Measurements from ENCODE around the gene RAB7A. TPM values are rescaled to one million over a fixed set of nuclear protein-coding genes. Genes with fewer than 3 reads are reported as not detected.
"Not testable (repeated sequence)": the region's sequence is repeated elsewhere in the genome, so short reads cannot be mapped to it uniquely, and the experiment has no call there.

RAB7A gene
- total RNA-seq, 1 experiment from 2014 or later: 258 TPM

- POLR2A ChIA-PET (ENCODE audit: low non-redundant PET): no interaction called here
- DNase-seq (ENCODE audit: low spot score): no peak
- TF ChIP-seq EZH2 (IDR thresholded peaks at IDR 0.05; ENCODE audit: borderline replicate concordance, low read depth, low read length, poor library complexity, severe bottlenecking) (no peak), CTCF (conservative IDR thresholded peaks at IDR 0.05; ENCODE audit: low read depth, low read length) (no peak)
- H3K4me3 ChIP-seq (ENCODE audit: low read depth, low read length, poor library complexity, severe bottlenecking): no peak overlapping the region
- no peaks in the 10 kb centered on the region for H3K27me3 ChIP-seq (replicated peaks; ENCODE audit: insufficient read depth, low read depth, low read length, poor library complexity)
- no peaks in the 10 kb centered on the region for H3K9me3 ChIP-seq (ENCODE audit: low read depth, low read length, poor library complexity, severe bottlenecking)
- no peak overlapping the region for H3K27ac ChIP-seq (ENCODE audit: low read depth, low read length, poor library complexity, severe bottlenecking)
- peaks cover 4% of the 10 kb centered on the region for H3K36me3 ChIP-seq (ENCODE audit: insufficient read depth, low read length, poor library complexity, severe bottlenecking)
- no TSS peak for BruUV-seq (replicated peaks)
- H3K4me1 ChIP-seq (ENCODE audit: insufficient read depth, low read length, poor library complexity, severe bottlenecking): no peaks in the 10 kb centered on the region
- intact Hi-C loops (cut with micrococcal nuclease; ENCODE audit: unreplicated experiment): no loop called here
- CTCF ChIA-PET: no interaction called here
These were observed 23.1 kb downstream of the RAB7A start for GRCh38 chr3:128749035-128749434.

GRCh38 chr3:128749561-128749960, 23.6 kb downstream of the RAB7A start:
- H3K27me3 ChIP-seq (replicated peaks; ENCODE audit: insufficient read depth, low read depth, low read length, poor library complexity); CTCF ChIA-PET; H3K4me3 ChIP-seq (ENCODE audit: low read depth, low read length, poor library complexity, severe bottlenecking); DNase-seq (ENCODE audit: low spot score); H3K9me3 ChIP-seq (ENCODE audit: low read depth, low read length, poor library complexity, severe bottlenecking); intact Hi-C loops (cut with micrococcal nuclease; ENCODE audit: unreplicated experiment); H3K4me1 ChIP-seq (ENCODE audit: insufficient read depth, low read length, poor library complexity, severe bottlenecking); BruUV-seq (replicated peaks); POLR2A ChIA-PET (ENCODE audit: low non-redundant PET); H3K27ac ChIP-seq (ENCODE audit: low read depth, low read length, poor library complexity, severe bottlenecking); H3K36me3 ChIP-seq (ENCODE audit: insufficient read depth, low read length, poor library complexity, severe bottlenecking): not testable (repeated sequence)

- H3K27me3 ChIP-seq (replicated peaks; ENCODE audit: insufficient read depth, low read depth, low read length, poor library complexity): no peaks in the 10 kb centered on the region
- TF ChIP-seq CTCF (conservative IDR thresholded peaks at IDR 0.05; ENCODE audit: low read depth, low read length): no peak
- ChIA-PET POLR2A (ENCODE audit: low non-redundant PET) (no interaction called here), CTCF (no interaction called here)
- H3K9me3 ChIP-seq (ENCODE audit: low read depth, low read length, poor library complexity, severe bottlenecking): no peaks in the 10 kb centered on the region
- BruUV-seq (replicated peaks): no TSS peak
- no peak for DNase-seq (ENCODE audit: low spot score)
- H3K27ac ChIP-seq (ENCODE audit: low read depth, low read length, poor library complexity, severe bottlenecking): no peak overlapping the region
- H3K36me3 ChIP-seq (ENCODE audit: insufficient read depth, low read length, poor library complexity, severe bottlenecking): no peaks in the 10 kb centered on the region
- H3K4me1 ChIP-seq (ENCODE audit: insufficient read depth, low read length, poor library complexity, severe bottlenecking): no peaks in the 10 kb centered on the region
- intact Hi-C loops (cut with micrococcal nuclease; ENCODE audit: unreplicated experiment): no loop called here
- no peak overlapping the region for H3K4me3 ChIP-seq (ENCODE audit: low read depth, low read length, poor library complexity, severe bottlenecking)
These were observed 27.7 kb downstream of the RAB7A start for GRCh38 chr3:128753715-128754114.

GRCh38 chr3:128760042-128760441, 34.1 kb downstream of the RAB7A start:
- TF ChIP-seq EZH2 (IDR thresholded peaks at IDR 0.05; ENCODE audit: borderline replicate concordance, low read depth, low read length, poor library complexity, severe bottlenecking) (no peak), CTCF (conservative IDR thresholded peaks at IDR 0.05; ENCODE audit: low read depth, low read length) (no peak)
- Histone ChIP-seq H3K4me1 (ENCODE audit: insufficient read depth, low read length, poor library complexity, severe bottlenecking) (no peaks in the 10 kb centered on the region), H3K4me3 (ENCODE audit: low read depth, low read length, poor library complexity, severe bottlenecking) (no peak overlapping the region), H3K9me3 (ENCODE audit: low read depth, low read length, poor library complexity, severe bottlenecking) (no peaks in the 10 kb centered on the region), H3K27ac (ENCODE audit: low read depth, low read length, poor library complexity, severe bottlenecking) (no peak overlapping the region), H3K36me3 (ENCODE audit: insufficient read depth, low read length, poor library complexity, severe bottlenecking) (no peaks in the 10 kb centered on the region), H3K27me3 (replicated peaks; ENCODE audit: insufficient read depth, low read depth, low read length, poor library complexity) (no peaks in the 10 kb centered on the region)
- POLR2A ChIA-PET (ENCODE audit: low non-redundant PET): no interaction called here
- BruUV-seq (replicated peaks): no TSS peak
- DNase-seq (ENCODE audit: low spot score): no peak
- intact Hi-C loops (cut with micrococcal nuclease; ENCODE audit: unreplicated experiment): no loop called here
- CTCF ChIA-PET: no interaction called here
